ENCODE measurements around the gene NFRKB. TPM values are rescaled to one million over a fixed set of nuclear protein-coding genes. Genes with fewer than 3 reads are reported as not detected.

Gene NFRKB
- total and polyA plus RNA-seq, 10 of the 15 experiments (the other 5 are each of a cell fraction or from before 2014, with no cell fraction given) = 3.7 to 21.7 (median 14.1) TPM

DNA sequence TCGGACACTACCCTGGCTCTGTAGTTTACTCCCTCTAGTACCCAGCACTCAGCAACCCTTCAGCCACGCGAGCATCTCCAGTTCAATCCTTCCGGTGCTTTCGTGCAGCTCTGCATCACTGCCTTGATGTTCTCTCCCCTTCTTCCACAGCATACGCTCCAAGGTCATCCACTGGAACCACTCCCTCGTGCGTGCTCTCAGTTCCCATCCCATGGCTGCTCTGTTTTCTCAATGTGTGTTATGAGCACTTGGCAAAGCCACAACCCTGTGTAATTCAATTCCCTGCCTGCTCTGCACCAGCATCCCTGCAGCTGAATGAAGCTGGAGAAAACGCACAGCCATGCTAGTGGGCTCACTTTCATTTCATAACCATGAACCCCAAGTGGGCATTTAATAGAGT is 38.5 kb upstream of the NFRKB start:
- intact Hi-C loops (cut with micrococcal nuclease; ENCODE audit: unreplicated experiment) = no loop called here
- BruUV-seq (replicated peaks) = no TSS peak
- POLR2A ChIA-PET = no interaction called here

DNA sequence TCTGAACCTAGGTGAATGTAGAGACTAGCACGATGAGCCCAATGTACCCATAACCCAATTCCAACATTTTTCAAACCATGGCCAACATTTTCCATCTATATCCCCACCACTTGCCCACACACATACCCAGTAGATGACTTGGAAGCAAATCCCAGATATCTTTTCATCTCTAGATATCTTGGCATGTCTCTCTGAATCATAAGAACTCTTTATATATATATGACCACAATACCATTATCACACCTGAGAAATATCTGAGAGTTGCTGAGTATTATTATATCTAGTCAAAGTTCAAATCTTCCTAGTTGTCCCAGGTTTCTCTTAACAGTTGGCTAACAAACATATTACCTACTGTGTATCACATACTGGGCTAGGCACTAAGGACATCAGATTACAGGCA is 37.9 kb upstream of the NFRKB start:
- ChIA-PET POLR2A (no interaction called here), CTCF (interaction anchor here (14.3 kb wide), 1 partner anchor 197 kb away, joined by 400 read pairs; no protein-coding TSS in a partner anchor)

More for the DNA sequence above, 38.5 kb upstream of the NFRKB start:
- no peaks in the 10 kb centered on the region for H4K20me1 ChIP-seq (ENCODE audit: control insufficient read depth, insufficient read depth)
- FAIRE-seq (no peak), ATAC-seq (no peak), DNase-seq (ENCODE audit: low read depth, low spot score) (no peak)
- no peak for TF ChIP-seq FOXK2 (IDR thresholded peaks at IDR 0.05)
- TF ChIP-seq ZNF217 (IDR thresholded peaks at IDR 0.05) = no peak
- no peak for TF ChIP-seq PAX5 (IDR thresholded peaks at IDR 0.05; ENCODE audit: borderline replicate concordance, low read depth, low read length)
- TF ChIP-seq HDAC6 (IDR thresholded peaks at IDR 0.05; ENCODE audit: unreplicated experiment) = no peak
- no peak for TF ChIP-seq WRNIP1 (IDR thresholded peaks at IDR 0.05; ENCODE audit: borderline replicate concordance, low read depth, low read length)
- WGBS (ENCODE audit: insufficient coverage, insufficient replicate concordance, low lambda C conversion rate, missing lambda C conversion rate) = 88% methylated on average over 9 of the region's 9 CpGs
- H3K4me2 ChIP-seq (ENCODE audit: control insufficient read depth, insufficient read depth) = no peak overlapping the region
- ChIA-PET RAD21 (ENCODE audit: unreplicated experiment) (no interaction called here), CTCF (interaction anchor here (1.3 kb wide), 1 partner anchor 12 kb away, joined by 3 read pairs; no protein-coding TSS in a partner anchor), SMC1A (ENCODE audit: uncharacterized antibody, unreplicated experiment) (no interaction called here)
- no peak overlapping the region for H3K4me3 ChIP-seq
- no peak overlapping the region for H3K9ac ChIP-seq (ENCODE audit: control insufficient read depth, insufficient read depth, low read length)
- no peaks in the 10 kb centered on the region for H3K4me1 ChIP-seq (ENCODE audit: control insufficient read depth, insufficient read depth, low read length)
- no peaks in the 10 kb centered on the region for H3K27me3 ChIP-seq (replicated peaks in 1 of 2; ENCODE audit: control insufficient read depth in 2 of 2, insufficient read depth in 2 of 2, low read length in 1 of 2)
- H3K79me2 ChIP-seq (ENCODE audit: control insufficient read depth, insufficient read depth, low read length) = no peaks in the 10 kb centered on the region
- no peak overlapping the region for H3K27ac ChIP-seq (ENCODE audit: control insufficient read depth, insufficient read depth)
- no peaks in the 10 kb centered on the region for H3K9me3 ChIP-seq (replicated peaks; ENCODE audit: control insufficient read depth, insufficient read depth, low read length)
- H2AFZ ChIP-seq (ENCODE audit: control insufficient read depth, low read depth, low read length) = no peak overlapping the region
- in situ Hi-C loops (cut with MboI) = no loop called here
- no peaks in the 10 kb centered on the region; a peak in 1 of 4 replicates for H3K36me3 ChIP-seq (ENCODE audit: control insufficient read depth in 2 of 2, insufficient read depth in 2 of 2, low read length in 1 of 2)

More for the DNA sequence above, 37.9 kb upstream of the NFRKB start:
- ChIA-PET SMC1A (ENCODE audit: uncharacterized antibody, unreplicated experiment) (interaction anchor here (1.2 kb wide), 1 partner anchor 197 kb away, joined by 4 read pairs; no protein-coding TSS in a partner anchor), RAD21 (ENCODE audit: unreplicated experiment) (interaction anchor here (1.1 to 1.4 kb wide), 2 partner anchors 9 to 199 kb away, joined by 3 to 5 read pairs; no protein-coding TSS in a partner anchor)
- Histone ChIP-seq H3K27me3 (replicated peaks in 1 of 2; ENCODE audit: control insufficient read depth in 2 of 2, insufficient read depth in 2 of 2, low read length in 1 of 2) (no peaks in the 10 kb centered on the region), H3K27ac (ENCODE audit: control insufficient read depth, insufficient read depth) (no peak overlapping the region), H3K4me1 (ENCODE audit: control insufficient read depth, insufficient read depth, low read length) (no peaks in the 10 kb centered on the region), H2AFZ (ENCODE audit: control insufficient read depth, low read depth, low read length) (no peak overlapping the region), H3K4me2 (ENCODE audit: control insufficient read depth, insufficient read depth) (no peak overlapping the region), H4K20me1 (ENCODE audit: control insufficient read depth, insufficient read depth) (no peaks in the 10 kb centered on the region), H3K79me2 (ENCODE audit: control insufficient read depth, insufficient read depth, low read length) (no peaks in the 10 kb centered on the region), H3K4me3 (no peak overlapping the region), H3K9me3 (replicated peaks; ENCODE audit: control insufficient read depth, insufficient read depth, low read length) (no peaks in the 10 kb centered on the region), H3K9ac (ENCODE audit: control insufficient read depth, insufficient read depth, low read length) (no peak overlapping the region), H3K36me3 (ENCODE audit: control insufficient read depth in 2 of 2, insufficient read depth in 2 of 2, low read length in 1 of 2) (no peaks in the 10 kb centered on the region; a peak in 2 of 4 replicates)
- FAIRE-seq (no peak), DNase-seq (ENCODE audit: low read depth, low spot score) (no peak), ATAC-seq (no peak)
- intact Hi-C loops (cut with micrococcal nuclease; ENCODE audit: unreplicated experiment) = no loop called here
- TF ChIP-seq KAT2A (conservative IDR thresholded peaks at IDR 0.05; ENCODE audit: control insufficient read depth, low read depth, low read length) (no peak), BCLAF1 (IDR thresholded peaks at IDR 0.05) (no peak), NRF1 (conservative IDR thresholded peaks at IDR 0.05; ENCODE audit: low read depth, low read length) (no peak)
- TF ChIP-seq, protein P1, sequence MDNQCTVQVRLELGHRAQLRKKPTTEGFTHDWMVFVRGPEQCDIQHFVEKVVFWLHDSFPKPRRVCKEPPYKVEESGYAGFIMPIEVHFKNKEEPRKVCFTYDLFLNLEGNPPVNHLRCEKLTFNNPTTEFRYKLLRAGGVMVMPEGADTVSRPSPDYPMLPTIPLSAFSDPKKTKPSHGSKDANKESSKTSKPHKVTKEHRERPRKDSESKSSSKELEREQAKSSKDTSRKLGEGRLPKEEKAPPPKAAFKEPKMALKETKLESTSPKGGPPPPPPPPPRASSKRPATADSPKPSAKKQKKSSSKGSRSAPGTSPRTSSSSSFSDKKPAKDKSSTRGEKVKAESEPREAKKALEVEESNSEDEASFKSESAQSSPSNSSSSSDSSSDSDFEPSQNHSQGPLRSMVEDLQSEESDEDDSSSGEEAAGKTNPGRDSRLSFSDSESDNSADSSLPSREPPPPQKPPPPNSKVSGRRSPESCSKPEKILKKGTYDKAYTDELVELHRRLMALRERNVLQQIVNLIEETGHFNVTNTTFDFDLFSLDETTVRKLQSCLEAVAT (IDR thresholded peaks at IDR 0.05) = no peak
- no TSS peak for BruUV-seq (replicated peaks)
- in situ Hi-C loops (cut with MboI) = no loop called here
- 95% methylated on average over 1 of the region's 1 CpG for WGBS (ENCODE audit: insufficient coverage, insufficient replicate concordance, low lambda C conversion rate, missing lambda C conversion rate)

Measured in GM12878 (cell line).